Loucy (cell line): Measurements from ENCODE around the gene MS4A15.

Experiments
- H2AFZ ChIP-seq: fragments of 200-600 bp; sonication (generic); 2 replicates; pipeline ENCODE4 v1.6.0; 2016; ENCODE audit warnings: antibody characterized with exemption, mild to moderate bottlenecking, low read length, moderate library complexity
- H3F3A ChIP-seq: fragments of 200-600 bp; 2 replicates; pipeline ENCODE4 v1.6.0; 2016; ENCODE audit warnings: antibody characterized with exemption, low read depth, mild to moderate bottlenecking
- H3K27me3 ChIP-seq: fragments of 200-600 bp; sonication (generic); 2 replicates; pipeline ENCODE4 v1.6.1; 2014; ENCODE audit warnings: low read length, mild to moderate bottlenecking; ENCODE audit not compliant: insufficient read depth, poor library complexity, severe bottlenecking
- H3K36me3 ChIP-seq: fragments of 200-600 bp; sonication (generic); 2 replicates; pipeline ENCODE4 v1.6.1; 2016; ENCODE audit warnings: low read length; ENCODE audit not compliant: insufficient read depth
- H3K4me1 ChIP-seq: fragments of 200-600 bp; sonication (generic); 2 replicates; pipeline ENCODE4 v1.5.1; 2014; ENCODE audit warnings: low read length, mild to moderate bottlenecking; ENCODE audit not compliant: insufficient read depth, poor library complexity, severe bottlenecking
- H3K4me2 ChIP-seq: fragments of 200-600 bp; sonication (generic); 2 replicates; pipeline ENCODE4 v1.6.0; 2014; ENCODE audit warnings: antibody characterized with exemption, low read length, low read depth, mild to moderate bottlenecking; ENCODE audit not compliant: poor library complexity, severe bottlenecking
- H3K4me3 ChIP-seq: fragments of 200-600 bp; sonication (generic); 2 replicates; pipeline ENCODE4 v1.5.1; 2014; ENCODE audit warnings: low read length, mild to moderate bottlenecking, mixed read lengths; ENCODE audit not compliant: poor library complexity, severe bottlenecking
- H3K79me2 ChIP-seq: fragments of 200-600 bp; sonication (generic); 2 replicates; pipeline ENCODE4 v1.6.1; 2014; ENCODE audit warnings: low read length; ENCODE audit not compliant: insufficient read depth
- H3K9ac ChIP-seq: fragments of 200-600 bp; sonication (generic); 2 replicates; pipeline ENCODE4 v1.6.0; 2014; ENCODE audit warnings: mild to moderate bottlenecking, low read depth, low read length, moderate library complexity; ENCODE audit not compliant: poor library complexity, severe bottlenecking
- H3K9me2 ChIP-seq: fragments of 200-600 bp; sonication (generic); replicated peaks from 2 replicates; pipeline ENCODE4 v1.6.1; 2016; ENCODE audit warnings: low read depth, low read length, mixed read lengths
- H3K9me3 ChIP-seq: fragments of 200-600 bp; sonication (generic); 2 replicates; pipeline ENCODE4 v1.6.1; 2014; ENCODE audit warnings: mild to moderate bottlenecking, antibody characterized with exemption, low read length, low read depth; ENCODE audit not compliant: insufficient read depth
- H4K20me1 ChIP-seq: fragments of 200-600 bp; sonication (generic); 2 replicates; pipeline ENCODE4 v1.6.0; 2014; ENCODE audit warnings: antibody characterized with exemption, low read length, mild to moderate bottlenecking; ENCODE audit not compliant: insufficient read depth, poor library complexity, severe bottlenecking
- EZH2phosphoT487 ChIP-seq: fragments of 200-600 bp; IDR thresholded peaks from 2 replicates; pipeline ENCODE4 v1.6.1; 2018; ENCODE audit warnings: antibody characterized with exemption, mild to moderate bottlenecking, moderate library complexity, borderline replicate concordance
- TF ChIP-seq, protein P1 (sequence below): fragments of 200-600 bp; sonication (generic); conservative IDR thresholded peaks from 2 replicates; pipeline ENCODE4 v1.5.1; 2014; ENCODE audit warnings: mild to moderate bottlenecking, antibody characterized with exemption, low read length

MS4A15 gene

DNA sequence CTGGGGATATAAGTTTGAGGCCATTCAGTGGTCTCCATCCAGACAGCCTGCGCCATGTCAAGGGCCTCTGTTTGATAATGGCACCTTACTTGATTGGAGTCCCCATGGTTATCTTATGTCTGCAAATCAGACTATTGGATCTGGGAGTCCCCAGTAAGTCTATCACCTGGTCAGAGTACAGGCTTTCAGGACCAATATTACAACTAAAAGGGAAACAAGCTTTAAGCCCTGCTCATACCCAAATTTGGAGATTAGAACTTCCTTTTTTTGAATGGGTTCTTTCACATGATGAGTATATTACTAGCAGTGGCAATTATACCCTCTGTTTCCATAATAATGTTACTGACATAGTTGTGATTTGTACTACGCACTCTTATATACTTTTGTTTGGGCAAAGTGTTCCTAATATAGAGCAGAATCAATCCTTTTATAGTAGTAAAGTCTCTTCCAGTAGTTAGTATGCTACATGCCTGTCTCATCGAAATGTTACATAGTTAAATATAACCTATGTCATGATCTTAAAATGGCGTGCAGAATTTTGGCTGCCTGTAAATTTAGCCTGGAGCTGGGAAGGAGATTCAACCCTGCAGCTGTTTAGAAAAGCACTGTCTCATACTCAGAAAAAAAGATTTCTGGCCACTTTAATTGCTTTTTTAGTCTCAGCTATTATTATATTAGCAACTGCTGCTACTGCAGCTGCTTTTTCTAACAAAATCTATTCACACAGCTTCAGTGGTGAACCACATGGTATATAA is 4.9 kb downstream of the MS4A15 start:
- H3K9ac ChIP-seq, result no peak overlapping the region
- no peaks in the 10 kb centered on the region for H3K9me2 ChIP-seq
- peaks cover 4% of the 10 kb centered on the region for H3K4me1 ChIP-seq
- no peaks in the 10 kb centered on the region for H3K36me3 ChIP-seq
- H3K4me3 ChIP-seq, result no peak overlapping the region
- TF ChIP-seq, protein P1, sequence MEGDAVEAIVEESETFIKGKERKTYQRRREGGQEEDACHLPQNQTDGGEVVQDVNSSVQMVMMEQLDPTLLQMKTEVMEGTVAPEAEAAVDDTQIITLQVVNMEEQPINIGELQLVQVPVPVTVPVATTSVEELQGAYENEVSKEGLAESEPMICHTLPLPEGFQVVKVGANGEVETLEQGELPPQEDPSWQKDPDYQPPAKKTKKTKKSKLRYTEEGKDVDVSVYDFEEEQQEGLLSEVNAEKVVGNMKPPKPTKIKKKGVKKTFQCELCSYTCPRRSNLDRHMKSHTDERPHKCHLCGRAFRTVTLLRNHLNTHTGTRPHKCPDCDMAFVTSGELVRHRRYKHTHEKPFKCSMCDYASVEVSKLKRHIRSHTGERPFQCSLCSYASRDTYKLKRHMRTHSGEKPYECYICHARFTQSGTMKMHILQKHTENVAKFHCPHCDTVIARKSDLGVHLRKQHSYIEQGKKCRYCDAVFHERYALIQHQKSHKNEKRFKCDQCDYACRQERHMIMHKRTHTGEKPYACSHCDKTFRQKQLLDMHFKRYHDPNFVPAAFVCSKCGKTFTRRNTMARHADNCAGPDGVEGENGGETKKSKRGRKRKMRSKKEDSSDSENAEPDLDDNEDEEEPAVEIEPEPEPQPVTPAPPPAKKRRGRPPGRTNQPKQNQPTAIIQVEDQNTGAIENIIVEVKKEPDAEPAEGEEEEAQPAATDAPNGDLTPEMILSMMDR, result no peak
- no peak for TF ChIP-seq EZH2phosphoT487
- H3K4me2 ChIP-seq, result no peak overlapping the region
- H3F3A ChIP-seq, result no peaks in the 10 kb centered on the region
- H4K20me1 ChIP-seq, result no peaks in the 10 kb centered on the region
- no peak overlapping the region for H2AFZ ChIP-seq
- no peaks in the 10 kb centered on the region for H3K9me3 ChIP-seq
- no peaks in the 10 kb centered on the region for H3K27me3 ChIP-seq
- H3K79me2 ChIP-seq, result no peaks in the 10 kb centered on the region

DNA sequence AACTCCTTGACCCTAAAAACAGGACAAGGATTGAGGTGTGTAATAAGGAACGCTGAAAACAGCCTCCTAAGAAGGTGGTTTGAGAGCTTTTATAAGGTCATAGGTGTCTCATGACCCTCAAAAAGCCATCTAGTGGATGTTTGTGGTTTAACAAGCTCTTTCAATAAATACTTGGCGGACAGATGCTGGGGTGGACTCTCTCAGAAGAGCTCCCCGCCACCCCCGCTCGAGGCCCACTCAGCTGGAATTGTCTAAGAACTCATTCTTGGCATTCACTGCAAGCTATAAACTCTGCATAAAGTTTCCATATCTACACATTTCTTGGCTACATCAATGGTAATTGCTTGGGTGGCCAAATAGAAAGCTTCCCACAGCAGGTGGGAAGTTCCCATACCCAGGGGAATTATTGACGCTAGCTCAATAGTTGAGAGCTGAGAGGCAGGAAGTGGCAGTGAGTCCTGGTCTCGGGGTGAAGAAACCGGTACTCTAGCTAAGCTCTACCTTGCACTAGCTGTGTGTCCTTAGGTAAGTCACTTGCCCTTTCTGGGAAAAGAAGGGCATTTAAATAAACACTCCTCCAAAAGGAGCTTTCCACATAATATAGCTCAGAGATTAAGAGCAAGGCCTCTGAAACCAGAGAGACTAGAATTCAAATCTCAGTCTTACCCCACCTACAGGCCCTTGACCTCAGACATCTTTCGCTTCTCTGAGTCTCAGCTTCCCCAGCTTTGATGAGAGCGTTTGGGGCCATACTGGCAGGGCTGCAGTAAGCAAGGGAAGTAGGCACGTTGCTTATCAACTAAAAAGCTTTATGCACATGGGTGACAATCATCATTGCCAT is 6.4 kb downstream of the MS4A15 start:
- no peaks in the 10 kb centered on the region for H4K20me1 ChIP-seq
- H3K9ac ChIP-seq, result no peak overlapping the region
- TF ChIP-seq EZH2phosphoT487, result no peak
- TF ChIP-seq, protein P1, result peak; percentile 64
- H3K4me3 ChIP-seq, result no peak overlapping the region
- H2AFZ ChIP-seq, result no peak overlapping the region
- no peaks in the 10 kb centered on the region for H3K79me2 ChIP-seq
- H3K36me3 ChIP-seq, result no peaks in the 10 kb centered on the region
- H3K4me1 ChIP-seq, result peaks cover 4% of the 10 kb centered on the region
- H3K9me3 ChIP-seq, result no peaks in the 10 kb centered on the region
- H3K27me3 ChIP-seq, result no peaks in the 10 kb centered on the region
- no peaks in the 10 kb centered on the region for H3K9me2 ChIP-seq
- no peaks in the 10 kb centered on the region for H3F3A ChIP-seq
- no peak overlapping the region for H3K4me2 ChIP-seq

DNA sequence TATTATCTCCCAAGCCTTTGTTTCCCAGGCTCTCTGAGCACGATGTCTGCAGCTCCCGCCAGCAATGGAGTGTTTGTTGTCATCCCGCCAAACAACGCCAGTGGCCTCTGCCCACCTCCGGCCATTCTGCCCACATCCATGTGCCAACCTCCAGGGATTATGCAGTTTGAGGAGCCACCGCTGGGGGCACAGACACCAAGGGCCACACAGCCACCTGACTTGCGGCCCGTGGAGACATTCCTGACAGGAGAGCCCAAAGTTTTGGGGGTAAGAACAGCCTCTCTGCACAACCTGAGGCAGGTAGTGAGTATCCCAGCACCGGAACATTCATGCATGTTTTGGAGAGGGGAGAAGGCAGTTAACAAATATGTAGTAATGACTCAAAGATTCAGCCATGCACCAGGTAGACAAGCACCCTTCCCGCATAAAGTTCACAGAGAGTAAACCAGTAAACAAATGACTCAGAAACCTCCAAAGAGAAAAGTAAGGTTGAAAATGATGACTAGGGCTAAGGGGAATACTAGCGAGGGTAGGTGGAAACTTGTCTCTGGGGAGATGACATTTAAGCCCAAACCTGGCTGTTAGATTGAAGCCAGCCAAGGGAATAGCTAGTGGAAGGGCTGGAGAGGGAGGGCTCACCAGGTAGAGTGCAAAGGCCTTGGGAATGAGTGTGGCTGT is 7.2 kb downstream of the MS4A15 start:
- H3K36me3 ChIP-seq, result no peaks in the 10 kb centered on the region
- no peaks in the 10 kb centered on the region for H3F3A ChIP-seq
- TF ChIP-seq, protein P1, result no peak
- TF ChIP-seq EZH2phosphoT487, result no peak
- no peaks in the 10 kb centered on the region for H3K27me3 ChIP-seq
- no peaks in the 10 kb centered on the region for H3K9me2 ChIP-seq
- H3K9ac ChIP-seq, result no peak overlapping the region
- no peak overlapping the region for H3K4me2 ChIP-seq
- no peak overlapping the region for H2AFZ ChIP-seq
- no peaks in the 10 kb centered on the region for H4K20me1 ChIP-seq
- no peaks in the 10 kb centered on the region for H3K9me3 ChIP-seq
- no peak overlapping the region for H3K4me3 ChIP-seq
- H3K79me2 ChIP-seq, result no peaks in the 10 kb centered on the region
- peaks cover 4% of the 10 kb centered on the region for H3K4me1 ChIP-seq
